ENCODE measurements around the gene UPK3BL1.
"Not testable (repeated sequence)": the region's sequence is repeated elsewhere in the genome, so short reads cannot be mapped to it uniquely, and the experiment has no call there.

The UPK3BL1 gene

DNA sequence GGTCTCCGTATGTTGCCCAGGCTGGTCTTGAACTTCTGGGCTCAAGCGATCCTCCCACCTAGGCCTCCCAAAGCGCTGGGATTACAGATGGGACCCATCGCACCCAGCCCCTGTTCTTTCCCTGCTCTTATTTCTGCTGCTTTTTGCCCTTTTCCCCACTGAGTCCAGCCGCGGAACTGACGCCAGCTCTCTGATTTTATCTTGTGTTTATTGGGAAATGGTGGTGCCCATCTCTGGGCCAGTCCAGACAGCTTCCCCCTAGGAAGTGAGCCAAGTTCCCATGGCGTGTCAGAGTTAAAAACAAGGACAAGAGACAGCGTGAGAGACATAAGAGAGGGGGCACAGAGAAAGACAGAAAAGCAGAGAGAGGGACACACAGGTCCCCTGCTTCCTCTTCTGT is 12.0 kb downstream of the UPK3BL1 start:
- DNase-seq (ENCODE audit: extremely low read depth in 1 of 2, low read depth in 1 of 2), result not testable (repeated sequence)

DNA sequence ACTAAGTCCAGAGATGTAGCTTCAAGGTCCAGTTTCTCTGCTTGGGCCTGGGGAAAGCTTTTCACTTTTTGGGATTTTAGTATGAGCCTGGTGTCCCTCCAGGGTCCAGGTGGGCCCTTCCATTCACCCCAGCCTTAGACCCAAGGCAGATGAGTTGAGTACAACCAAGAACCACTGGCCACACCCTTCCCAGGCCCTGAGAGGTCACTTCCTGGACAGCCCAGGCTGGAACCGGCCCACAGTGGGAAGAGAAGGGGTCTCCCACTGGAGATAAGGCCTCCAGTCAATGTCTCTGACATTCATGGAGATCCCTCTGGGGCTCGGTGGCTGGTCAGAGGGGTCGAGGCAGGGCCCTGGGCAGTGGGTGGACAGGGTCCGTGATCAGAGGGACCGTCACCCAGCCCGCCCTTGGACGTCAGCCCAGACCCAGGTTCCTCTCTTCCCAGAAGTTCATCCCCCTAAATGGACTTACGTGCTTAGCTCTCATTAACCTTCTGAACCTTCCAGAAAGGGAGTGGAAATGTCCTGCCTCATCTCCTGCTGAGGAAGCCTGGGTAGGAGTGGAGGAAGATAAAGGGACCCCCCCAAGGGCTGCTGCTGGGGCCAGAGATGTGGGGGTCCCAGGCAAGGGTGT is 15.2 kb downstream of the UPK3BL1 start:
- not testable (repeated sequence) for DNase-seq (ENCODE audit: extremely low read depth in 1 of 2, low read depth in 1 of 2)

DNA sequence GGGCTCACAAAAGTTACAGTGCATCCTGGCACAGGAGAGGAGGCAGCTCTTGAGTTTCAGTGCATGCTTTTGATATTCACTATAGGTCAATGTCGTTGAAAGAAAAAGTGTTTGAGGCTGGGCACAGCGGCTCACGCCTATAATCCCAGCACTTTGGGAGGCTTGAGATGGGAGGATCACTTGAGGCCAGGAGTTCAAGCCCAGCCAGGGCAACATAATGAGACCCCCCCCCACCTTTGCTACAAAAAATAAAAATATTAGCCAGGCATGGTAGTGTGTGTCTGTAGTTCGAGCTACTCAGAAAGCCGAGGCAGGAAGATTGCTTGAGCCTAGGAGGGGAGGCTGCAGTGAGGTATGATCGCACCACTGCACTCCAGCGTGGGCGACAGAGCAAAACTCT is 24.5 kb downstream of the UPK3BL1 start:
- DNase-seq (ENCODE audit: extremely low read depth in 1 of 2, low read depth in 1 of 2), result not testable (repeated sequence)

DNA sequence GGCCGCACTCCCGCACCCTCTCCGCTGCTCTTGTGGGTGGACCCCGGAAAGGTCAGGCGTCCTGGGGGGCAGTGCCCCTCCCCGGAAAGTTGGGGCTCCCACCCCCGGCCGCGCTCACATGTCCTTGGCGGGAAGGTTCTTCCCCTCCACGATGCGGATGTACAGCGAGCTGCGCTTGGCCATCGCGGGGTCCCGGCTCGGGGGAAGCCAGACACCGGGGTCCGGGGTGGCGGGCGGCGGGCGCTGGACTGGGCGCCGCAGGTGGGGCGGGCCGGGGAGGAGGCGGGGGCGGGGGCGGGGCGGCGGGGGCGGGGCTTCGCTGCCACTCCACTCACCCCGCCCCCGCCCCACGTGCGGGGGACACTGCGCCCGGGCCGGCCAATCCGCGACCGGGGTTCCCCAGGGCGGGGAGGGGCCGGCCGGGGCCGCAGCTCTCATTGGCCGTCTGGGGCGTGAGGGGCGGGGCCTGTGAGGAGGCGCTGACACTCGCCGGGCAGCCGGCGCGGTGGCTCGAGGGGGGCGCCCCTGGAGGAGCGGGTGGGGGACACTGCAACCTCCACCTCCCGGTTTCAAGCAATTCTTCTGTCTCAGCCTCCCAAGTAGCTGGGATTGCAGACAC is 26.0 kb downstream of the UPK3BL1 start, which contains the start of gene RASA4:
RASA4 (minus strand) TSS at position 250 of the 619 bp plus-strand sequence; CDS start at position 183, 67 bp downstream.
- not testable (repeated sequence) for DNase-seq (ENCODE audit: extremely low read depth in 1 of 2, low read depth in 1 of 2)

DNA sequence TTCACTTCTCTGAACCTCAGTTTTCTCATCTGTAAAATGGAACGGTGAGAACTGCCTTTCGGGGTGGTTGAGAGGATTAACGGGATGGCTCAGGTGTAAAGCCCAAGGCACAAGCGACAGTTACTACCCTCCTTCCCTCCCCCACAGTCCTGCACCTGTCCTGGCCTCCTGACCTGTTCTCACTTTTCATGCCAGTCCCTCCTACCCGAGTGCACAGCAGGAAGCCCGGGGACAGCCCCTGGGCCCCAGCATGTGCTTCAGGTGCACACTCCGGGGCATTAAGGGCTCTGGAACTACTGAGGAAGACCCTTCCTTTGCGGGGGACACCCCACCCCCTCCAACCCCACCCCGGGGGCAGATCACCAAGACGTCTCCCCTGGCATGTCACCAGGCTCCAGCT is 26.7 kb downstream of the UPK3BL1 start:
- not testable (repeated sequence) for DNase-seq (ENCODE audit: extremely low read depth in 1 of 2, low read depth in 1 of 2)

DNA sequence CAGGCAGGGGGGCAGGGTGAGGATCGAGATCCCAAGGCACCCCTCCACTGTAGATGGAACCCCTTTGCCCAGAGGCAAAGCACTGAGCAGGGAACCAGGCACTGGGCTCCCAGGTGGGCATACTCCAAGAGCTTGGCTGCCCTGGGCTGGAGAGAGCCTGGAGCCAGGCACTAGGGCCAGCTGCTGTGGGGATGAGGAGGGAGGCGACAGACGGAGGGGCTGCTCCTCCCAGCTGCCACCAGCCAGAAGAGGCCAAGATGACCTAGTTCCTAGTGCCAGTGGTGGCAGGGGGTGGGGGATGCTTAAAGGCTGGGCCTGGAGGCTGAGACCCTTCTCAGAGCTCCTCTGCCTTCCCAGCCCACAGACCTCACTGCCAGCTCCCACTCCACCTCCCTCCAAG is 27.7 kb downstream of the UPK3BL1 start:
- not testable (repeated sequence) for DNase-seq (ENCODE audit: extremely low read depth in 1 of 2, low read depth in 1 of 2)

DNA sequence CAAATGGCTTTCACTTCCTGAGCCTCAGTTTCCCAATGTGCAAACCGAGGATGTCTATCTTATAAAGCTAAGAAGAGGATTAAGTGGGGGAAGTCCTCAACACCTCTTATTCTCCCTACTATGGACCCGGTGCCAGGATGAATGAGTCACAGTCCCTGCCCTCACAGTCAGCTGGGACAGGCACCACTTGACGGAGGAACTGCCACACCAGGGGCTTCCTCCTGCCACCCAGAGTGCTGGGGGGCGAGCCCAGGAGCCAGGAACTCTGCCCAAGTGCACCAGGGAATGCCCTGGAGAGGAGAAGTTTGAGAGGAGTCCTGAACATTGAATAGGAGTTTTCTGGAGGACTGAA is 28.3 kb downstream of the UPK3BL1 start:
- not testable (repeated sequence) for DNase-seq (ENCODE audit: extremely low read depth in 1 of 2, low read depth in 1 of 2)

DNA sequence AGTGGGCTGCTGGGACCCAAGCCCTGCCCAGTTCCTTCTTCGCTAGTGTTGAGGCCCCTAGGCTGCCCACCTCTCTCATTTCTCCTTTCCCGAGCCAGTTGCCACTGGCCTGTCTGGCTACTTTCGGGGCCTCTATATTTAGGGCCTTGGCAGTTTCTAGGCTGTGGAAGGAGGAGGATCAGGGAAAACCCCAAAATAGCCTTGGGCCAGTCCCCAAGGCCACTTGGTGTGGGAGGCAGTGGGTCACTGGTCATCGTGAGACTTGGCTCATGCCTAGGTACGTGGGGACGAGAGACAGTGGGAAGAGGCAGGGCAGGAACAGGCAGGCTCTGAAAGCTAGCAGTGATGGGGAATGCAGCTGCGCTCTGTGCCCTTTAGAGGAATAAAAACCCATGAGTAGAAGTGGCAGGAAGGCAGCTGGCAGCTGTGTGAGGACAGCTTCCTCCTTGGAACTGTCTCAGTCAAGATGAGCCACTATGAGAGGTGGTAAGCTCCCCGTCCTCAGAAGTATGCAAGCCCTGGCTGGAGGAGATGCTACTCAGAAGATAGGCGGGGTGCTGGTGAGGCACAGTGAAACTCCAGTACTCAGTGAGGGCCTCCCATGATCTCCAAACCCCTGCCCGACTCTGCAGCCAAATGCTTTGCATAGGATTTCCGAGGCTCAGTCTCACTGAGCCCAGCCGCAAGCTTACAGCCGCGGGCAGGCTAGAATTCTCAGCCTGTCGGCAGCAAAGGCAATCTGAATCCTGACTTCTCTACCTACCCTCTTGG is 28.8 kb downstream of the UPK3BL1 start:
- not testable (repeated sequence) for DNase-seq (ENCODE audit: extremely low read depth in 1 of 2, low read depth in 1 of 2)

DNA sequence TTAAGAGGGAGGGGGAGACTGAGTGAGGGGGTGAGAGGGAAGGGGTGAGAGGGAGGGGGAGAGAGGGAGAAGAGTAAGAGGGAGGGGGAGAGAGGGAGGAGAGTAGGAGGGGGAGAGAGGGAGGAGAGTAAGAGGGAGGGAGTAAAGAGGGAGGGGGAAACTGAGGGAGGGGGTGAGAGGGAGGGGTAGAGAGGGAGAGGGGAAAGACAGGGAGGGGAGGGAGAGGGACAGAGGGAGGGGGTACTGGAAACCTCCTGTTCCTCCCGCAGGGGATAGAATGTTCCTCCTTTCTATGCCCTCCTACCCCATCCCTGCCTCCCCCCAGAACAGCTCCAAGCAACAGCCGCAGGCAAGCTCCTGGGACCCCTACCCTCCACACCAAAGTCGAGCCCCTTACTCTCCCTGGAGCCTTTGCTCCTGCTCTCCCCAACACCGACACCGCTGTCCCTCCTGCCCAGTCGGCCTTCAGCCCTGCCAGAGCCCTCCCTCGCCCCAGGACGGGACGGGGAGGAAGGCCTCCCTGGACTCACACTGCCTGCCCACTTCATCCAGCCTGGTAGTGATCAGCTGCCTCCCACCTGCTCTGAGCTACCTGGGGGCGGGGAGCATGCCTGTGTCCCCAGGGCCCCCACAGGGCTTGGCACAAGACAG is 30.8 kb downstream of the UPK3BL1 start:
- not testable (repeated sequence) for DNase-seq (ENCODE audit: extremely low read depth in 1 of 2, low read depth in 1 of 2)

DNA sequence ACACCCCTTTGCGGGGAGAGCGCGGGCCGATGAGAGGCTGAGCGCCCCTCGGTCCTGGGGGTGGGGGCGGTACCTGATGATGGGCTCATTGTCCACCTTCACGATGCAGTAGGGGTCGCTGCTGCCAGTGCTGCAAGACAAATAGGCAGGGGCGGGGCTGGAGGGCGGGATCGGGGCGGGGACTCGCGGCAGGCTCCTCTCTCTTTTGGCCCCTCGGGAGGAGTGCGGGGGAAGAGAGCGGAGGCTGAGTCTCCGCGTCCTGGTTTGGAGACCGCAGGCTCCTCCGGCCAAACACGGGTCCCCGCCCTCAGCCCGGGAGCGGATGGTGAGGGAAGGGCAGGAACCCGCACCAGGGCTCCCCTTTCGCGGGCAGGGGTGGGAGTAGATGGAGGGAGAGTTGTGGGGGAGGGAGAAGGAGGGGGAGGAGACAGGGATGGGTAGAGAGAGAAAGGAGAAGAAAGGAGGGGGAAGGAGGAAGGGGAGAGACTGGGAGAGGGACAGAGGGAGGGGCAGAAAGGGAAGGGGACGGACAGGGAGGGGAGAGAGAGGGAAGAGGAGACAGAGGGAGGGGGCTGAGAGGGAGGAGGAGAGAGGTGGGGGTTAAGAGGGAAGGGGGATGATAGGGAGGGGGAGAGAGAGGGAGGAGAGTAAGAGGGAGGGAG is 31.4 kb downstream of the UPK3BL1 start:
- not testable (repeated sequence) for DNase-seq (ENCODE audit: extremely low read depth in 1 of 2, low read depth in 1 of 2)

DNA sequence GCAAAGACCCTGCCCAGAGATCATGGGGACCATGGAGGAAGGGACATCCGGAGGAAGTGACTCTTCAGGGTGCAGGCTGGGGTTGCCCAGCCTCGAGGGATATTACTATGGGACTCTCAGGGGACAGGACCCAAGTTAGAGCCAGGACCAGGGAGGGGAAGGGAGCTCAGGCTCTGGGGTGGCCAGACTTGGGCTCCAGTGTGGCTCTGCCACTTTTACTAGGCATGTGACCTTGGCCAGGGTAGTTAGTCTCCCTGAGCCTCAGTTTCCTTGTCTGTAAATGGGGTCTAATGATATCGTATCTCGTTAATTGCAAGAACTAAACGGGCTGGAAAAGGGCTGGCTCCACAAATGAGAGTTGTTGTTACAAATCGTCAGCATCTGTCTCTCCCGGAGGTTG is 32.1 kb downstream of the UPK3BL1 start:
- not testable (repeated sequence) for DNase-seq (ENCODE audit: extremely low read depth in 1 of 2, low read depth in 1 of 2)

DNA sequence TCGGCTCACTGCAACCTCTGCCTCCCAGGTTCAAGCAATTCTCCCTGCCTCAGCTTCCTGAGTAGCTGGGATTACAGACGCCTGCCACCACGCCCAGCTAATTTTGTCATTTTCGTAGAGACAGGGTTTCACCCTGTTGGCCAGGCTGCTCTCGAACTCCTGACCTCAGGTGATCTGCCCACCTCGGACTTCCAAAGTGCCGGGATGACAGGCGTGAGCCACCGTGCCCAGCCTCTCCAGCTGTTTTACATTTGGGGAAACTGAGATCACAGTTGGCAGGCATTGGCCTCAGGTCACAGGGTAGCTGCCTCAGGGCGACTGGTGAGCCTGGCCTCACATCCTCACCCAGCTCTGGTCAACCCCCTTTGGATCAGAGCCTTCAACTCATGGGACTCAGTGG is 32.9 kb downstream of the UPK3BL1 start:
- DNase-seq (ENCODE audit: extremely low read depth in 1 of 2, low read depth in 1 of 2), result not testable (repeated sequence)

DNA sequence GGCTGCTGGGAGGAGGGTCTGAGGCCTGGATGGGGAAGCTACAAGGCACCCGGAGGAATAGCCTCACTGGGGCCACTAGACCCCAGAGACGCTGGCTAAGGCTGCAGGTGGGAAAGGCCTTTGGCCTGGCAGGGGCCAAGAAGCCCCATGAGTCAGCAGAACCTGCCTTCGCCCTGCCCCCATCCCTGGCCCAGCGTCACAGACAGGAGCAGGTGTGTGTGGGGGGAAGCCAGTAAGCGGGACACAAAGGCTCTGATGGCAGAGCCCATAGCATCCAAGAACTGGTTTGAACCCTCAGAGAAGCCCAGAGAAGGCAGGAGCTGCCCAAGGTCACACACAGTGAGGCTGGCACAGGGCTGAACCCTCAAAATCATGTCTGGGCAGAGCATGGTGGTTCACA is 35.7 kb downstream of the UPK3BL1 start:
- DNase-seq (ENCODE audit: extremely low read depth in 1 of 2, low read depth in 1 of 2), result not testable (repeated sequence)

DNA sequence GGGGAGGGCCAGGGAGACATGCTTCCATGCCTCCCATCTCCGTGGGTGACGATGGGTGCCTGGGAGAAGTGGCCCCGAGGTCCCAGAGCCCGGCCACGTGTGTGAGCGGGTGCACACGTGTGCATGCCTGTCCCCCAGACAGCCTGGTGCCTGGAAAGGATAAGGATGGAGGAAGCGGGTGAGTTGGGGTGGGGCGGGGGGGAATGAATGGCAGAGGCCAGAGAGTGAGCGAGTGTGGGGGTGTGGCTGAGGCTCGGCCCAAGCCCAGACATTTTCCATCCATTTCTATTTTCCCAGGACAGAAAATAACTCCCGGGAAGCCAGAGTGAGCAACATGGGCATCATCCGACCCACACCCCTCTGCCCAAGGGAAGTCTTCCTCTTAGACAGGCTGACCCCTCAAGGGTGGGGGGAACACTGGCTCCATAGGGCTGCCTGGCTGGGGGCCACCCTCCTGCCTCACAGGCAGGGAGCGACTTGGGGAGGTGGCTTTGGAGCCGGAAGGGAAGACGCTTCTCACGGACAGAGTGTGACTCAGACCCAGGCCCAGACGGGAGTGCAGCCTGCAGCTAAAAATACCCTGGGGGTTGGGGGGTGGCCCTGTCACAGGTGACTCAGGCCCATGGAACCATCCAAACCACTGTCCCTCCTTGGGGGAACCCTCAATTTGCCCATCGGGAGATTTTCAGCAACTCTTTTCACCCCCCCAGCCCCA is 38.0 kb downstream of the UPK3BL1 start:
- not testable (repeated sequence) for DNase-seq (ENCODE audit: extremely low read depth in 1 of 2, low read depth in 1 of 2)

DNA sequence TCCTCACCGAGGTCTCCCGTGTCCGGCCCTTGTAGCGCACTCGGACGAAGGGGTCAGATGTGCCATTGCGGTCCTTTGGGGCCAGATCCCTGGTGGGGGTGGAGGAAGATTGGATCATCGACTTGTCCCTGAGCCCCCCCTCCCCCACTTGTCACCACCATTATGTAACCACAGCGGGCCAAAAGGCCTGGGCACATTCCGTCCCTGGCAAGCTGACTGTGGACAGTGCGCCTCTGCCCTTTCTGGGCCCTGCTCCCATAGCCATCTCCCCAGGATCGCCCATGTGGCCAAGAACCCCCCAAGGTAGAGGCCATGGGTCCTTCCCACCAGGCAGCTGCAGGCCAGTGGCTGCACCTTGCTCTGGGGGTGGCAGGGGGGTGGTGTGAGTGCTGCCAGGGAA is 40.3 kb downstream of the UPK3BL1 start:
- not testable (repeated sequence) for DNase-seq (ENCODE audit: extremely low read depth in 1 of 2, low read depth in 1 of 2)

DNA sequence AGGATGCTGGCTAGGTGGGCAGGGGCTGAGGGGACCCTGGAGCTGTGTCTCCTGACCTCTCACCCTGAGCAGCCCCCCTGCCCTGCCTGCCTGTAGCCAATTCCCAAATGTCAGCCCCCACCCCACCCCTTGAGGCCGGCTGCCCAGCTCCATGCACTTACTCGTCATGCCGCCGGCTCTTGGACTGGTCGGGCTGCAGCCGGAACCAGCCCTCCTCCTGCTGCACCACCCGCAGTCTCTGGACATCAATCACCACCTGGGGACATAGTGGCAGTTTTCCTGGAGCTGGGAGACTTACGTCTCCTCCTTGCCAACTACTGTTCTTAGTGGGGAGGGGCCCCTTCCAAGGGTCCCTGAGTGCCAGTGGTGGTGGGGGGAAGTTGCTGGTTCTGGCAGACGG is 42.9 kb downstream of the UPK3BL1 start:
- not testable (repeated sequence) for DNase-seq (ENCODE audit: extremely low read depth in 1 of 2, low read depth in 1 of 2)

DNA sequence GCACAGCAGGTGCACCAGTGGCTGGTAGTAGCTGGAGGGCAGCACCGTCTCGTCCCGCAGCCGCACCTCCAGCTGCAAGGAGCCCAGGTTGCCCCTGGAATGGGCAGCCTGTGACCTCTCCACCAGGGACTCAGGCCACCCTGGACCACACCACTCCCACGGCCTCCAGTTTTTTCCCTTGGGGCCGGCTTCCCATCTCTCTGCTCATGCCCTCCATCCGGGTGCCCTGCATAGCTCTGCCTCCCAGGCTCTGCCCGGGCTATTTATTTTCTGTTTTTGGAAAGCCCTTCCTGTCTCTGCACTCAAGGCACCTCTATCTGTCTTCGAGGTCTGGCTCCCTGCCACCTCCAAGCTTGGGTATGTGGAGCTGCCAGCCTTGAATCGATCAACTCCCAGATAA is 46.6 kb downstream of the UPK3BL1 start:
- not testable (repeated sequence) for DNase-seq (ENCODE audit: extremely low read depth in 1 of 2, low read depth in 1 of 2)

DNA sequence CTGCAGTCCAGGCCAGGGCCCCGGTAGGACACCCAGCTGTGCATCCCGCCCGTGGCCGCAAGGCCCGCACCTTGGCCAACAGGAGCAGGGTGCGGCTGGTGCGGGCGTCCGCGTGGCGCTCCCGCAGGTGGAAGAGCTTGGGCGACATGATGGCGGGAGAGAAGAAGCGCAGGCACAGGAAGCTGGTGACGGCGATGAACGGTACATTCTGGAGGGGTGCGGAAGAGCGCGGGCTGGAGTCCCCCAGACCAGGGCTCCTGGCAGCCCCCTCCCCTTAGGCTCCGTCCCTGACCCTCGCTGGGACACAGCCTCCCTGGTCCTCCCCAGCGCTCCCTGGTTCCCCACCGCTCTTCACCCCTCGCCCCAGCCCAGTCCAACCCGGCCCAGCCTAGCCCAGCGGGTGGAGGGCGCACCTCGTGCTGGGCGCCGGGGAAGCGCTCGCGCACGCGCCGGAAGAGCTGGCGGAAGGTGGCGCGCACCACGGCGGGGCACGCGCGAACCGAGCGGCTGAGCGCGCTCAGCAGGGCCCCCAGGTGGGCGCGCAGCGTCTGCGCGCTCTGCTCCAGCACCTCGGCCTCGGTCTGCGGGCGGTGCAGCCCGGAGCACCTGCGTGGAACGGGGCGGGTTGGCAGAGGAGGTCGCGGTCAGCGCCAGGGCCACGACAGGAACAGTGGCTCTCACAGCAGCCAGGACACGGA is 48.8 kb downstream of the UPK3BL1 start:
- DNase-seq (ENCODE audit: extremely low read depth in 1 of 2, low read depth in 1 of 2), result not testable (repeated sequence)

DNA sequence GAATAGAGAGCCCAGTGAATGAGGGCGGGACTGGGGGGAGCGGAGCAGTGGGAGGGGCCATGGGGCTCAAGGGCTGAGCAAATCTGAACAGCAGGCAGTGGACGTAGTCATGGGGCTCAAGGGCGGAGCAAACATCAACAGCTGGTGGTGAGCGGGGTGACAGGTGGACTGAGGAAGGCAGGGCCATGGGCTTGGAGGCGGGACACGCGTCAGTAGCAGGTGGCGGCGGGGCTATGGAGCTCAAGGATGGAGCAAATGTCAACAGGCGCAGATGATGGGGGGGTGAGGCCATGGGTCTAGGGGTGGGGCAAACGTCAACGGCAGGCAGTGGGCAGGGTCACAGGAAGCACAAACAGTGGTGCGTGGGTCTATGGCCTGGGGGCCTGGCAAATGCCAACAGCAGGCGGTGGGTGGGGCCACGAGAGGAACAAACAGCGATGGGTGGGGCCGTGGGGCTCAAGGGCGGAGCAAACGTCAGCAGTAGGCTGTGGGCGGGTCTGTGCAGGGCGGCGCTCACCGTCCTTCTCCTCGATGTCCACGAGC is 50.0 kb downstream of the UPK3BL1 start:
- DNase-seq (ENCODE audit: extremely low read depth in 1 of 2, low read depth in 1 of 2), result not testable (repeated sequence)

Data from stimulated activated CD8-positive, alpha-beta memory T cell treated with anti-CD3 and anti-CD28 coated beads, Interleukin-7, amount 100 ng/mL, for 48 hours (primary cell).